Measurements from ENCODE around the gene KRT12. TPM values are rescaled to one million over a fixed set of nuclear protein-coding genes. Genes with fewer than 3 reads are reported as not detected.

KRT12 gene
- total RNA-seq, 1 experiment from 2014 or later: not detected

GRCh38 chr17:40910441-40910841 is 43.4 kb upstream of the KRT12 start:
- Histone ChIP-seq H3K36me3 (ENCODE audit: insufficient read depth, low read length, poor library complexity, severe bottlenecking) (no peaks in the 10 kb centered on the region), H3K4me1 (ENCODE audit: insufficient read depth, low read length, poor library complexity, severe bottlenecking) (peaks cover 32% of the 10 kb centered on the region), H3K9me3 (ENCODE audit: low read depth, low read length, poor library complexity, severe bottlenecking) (no peaks in the 10 kb centered on the region), H3K27me3 (replicated peaks; ENCODE audit: insufficient read depth, low read depth, low read length, poor library complexity) (no peaks in the 10 kb centered on the region), H3K27ac (ENCODE audit: low read depth, low read length, poor library complexity, severe bottlenecking) (peak overlapping the region; percentile 87), H3K4me3 (ENCODE audit: low read depth, low read length, poor library complexity, severe bottlenecking) (no peak overlapping the region)
- BruUV-seq (replicated peaks): no TSS peak
- intact Hi-C loops (cut with micrococcal nuclease; ENCODE audit: unreplicated experiment): loop anchor here (2.0 kb wide), 1 partner anchor 586 kb away; no protein-coding TSS in a partner anchor
- no peak for DNase-seq (ENCODE audit: low spot score)
- TF ChIP-seq, protein P1, sequence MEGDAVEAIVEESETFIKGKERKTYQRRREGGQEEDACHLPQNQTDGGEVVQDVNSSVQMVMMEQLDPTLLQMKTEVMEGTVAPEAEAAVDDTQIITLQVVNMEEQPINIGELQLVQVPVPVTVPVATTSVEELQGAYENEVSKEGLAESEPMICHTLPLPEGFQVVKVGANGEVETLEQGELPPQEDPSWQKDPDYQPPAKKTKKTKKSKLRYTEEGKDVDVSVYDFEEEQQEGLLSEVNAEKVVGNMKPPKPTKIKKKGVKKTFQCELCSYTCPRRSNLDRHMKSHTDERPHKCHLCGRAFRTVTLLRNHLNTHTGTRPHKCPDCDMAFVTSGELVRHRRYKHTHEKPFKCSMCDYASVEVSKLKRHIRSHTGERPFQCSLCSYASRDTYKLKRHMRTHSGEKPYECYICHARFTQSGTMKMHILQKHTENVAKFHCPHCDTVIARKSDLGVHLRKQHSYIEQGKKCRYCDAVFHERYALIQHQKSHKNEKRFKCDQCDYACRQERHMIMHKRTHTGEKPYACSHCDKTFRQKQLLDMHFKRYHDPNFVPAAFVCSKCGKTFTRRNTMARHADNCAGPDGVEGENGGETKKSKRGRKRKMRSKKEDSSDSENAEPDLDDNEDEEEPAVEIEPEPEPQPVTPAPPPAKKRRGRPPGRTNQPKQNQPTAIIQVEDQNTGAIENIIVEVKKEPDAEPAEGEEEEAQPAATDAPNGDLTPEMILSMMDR (conservative IDR thresholded peaks at IDR 0.05; ENCODE audit: low read depth, low read length): no peak
- no peak for TF ChIP-seq EZH2 (IDR thresholded peaks at IDR 0.05; ENCODE audit: borderline replicate concordance, low read depth, low read length, poor library complexity, severe bottlenecking)
- POLR2A ChIA-PET (ENCODE audit: low non-redundant PET): interaction anchor here (0.5 to 0.6 kb wide), 2 partner anchors 237 to 578 kb away, joined by 4 read pairs; no protein-coding TSS in a partner anchor
- CTCF ChIA-PET: no interaction called here

- H3K36me3 ChIP-seq (ENCODE audit: insufficient read depth, low read length, poor library complexity, severe bottlenecking): no peaks in the 10 kb centered on the region
- peak overlapping the region; percentile 87 for H3K27ac ChIP-seq (ENCODE audit: low read depth, low read length, poor library complexity, severe bottlenecking)
- intact Hi-C loops (cut with micrococcal nuclease; ENCODE audit: unreplicated experiment): loop anchor here (2.0 to 5.0 kb wide), 6 partner anchors 52 to 753 kb away; no protein-coding TSS in a partner anchor
- TF ChIP-seq, protein P1 (conservative IDR thresholded peaks at IDR 0.05; ENCODE audit: low read depth, low read length): no peak
- TF ChIP-seq EZH2 (IDR thresholded peaks at IDR 0.05; ENCODE audit: borderline replicate concordance, low read depth, low read length, poor library complexity, severe bottlenecking): no peak
- peaks cover 32% of the 10 kb centered on the region for H3K4me1 ChIP-seq (ENCODE audit: insufficient read depth, low read length, poor library complexity, severe bottlenecking)
- POLR2A ChIA-PET (ENCODE audit: low non-redundant PET): interaction anchor here (0.6 kb wide), 1 partner anchor 578 kb away, joined by 4 read pairs; no protein-coding TSS in a partner anchor
- H3K9me3 ChIP-seq (ENCODE audit: low read depth, low read length, poor library complexity, severe bottlenecking): no peaks in the 10 kb centered on the region
- no peak overlapping the region for H3K4me3 ChIP-seq (ENCODE audit: low read depth, low read length, poor library complexity, severe bottlenecking)
- peak; percentile 44 for DNase-seq (ENCODE audit: low spot score)
- TSS peak; percentile 27 for BruUV-seq (replicated peaks)
- CTCF ChIA-PET: interaction anchor here (0.7 kb wide), 1 partner anchor 739 kb away, joined by 5 read pairs; no protein-coding TSS in a partner anchor
- H3K27me3 ChIP-seq (replicated peaks; ENCODE audit: insufficient read depth, low read depth, low read length, poor library complexity): no peaks in the 10 kb centered on the region
Measured at GRCh38 chr17:40909755-40910154, 42.7 kb upstream of the KRT12 start.

DNA sequence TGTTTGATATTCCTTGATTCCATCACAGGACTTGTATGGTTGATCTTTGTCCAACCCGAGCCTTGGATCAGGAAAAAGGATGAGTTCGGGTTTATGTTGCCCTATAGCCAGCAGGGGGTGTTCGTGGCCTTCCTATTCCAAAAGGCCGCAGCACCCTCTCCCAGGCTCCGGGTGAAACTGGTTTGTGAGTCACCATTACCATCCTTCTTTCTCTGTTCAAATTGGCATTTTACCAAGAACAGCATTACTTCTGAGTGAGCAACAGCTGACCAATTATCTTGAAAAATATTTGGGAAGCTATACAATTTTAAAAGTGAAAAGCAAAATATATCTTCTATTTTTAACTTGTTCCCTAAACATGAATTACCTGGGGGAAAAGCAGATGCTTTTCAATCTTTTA is 42.3 kb upstream of the KRT12 start:
- intact Hi-C loops (cut with micrococcal nuclease; ENCODE audit: unreplicated experiment): loop anchor here (2.0 to 5.0 kb wide), 5 partner anchors 52 to 753 kb away; no protein-coding TSS in a partner anchor
- Histone ChIP-seq H3K27ac (ENCODE audit: low read depth, low read length, poor library complexity, severe bottlenecking) (peak overlapping the region; percentile 87), H3K4me1 (ENCODE audit: insufficient read depth, low read length, poor library complexity, severe bottlenecking) (peaks cover 32% of the 10 kb centered on the region), H3K9me3 (ENCODE audit: low read depth, low read length, poor library complexity, severe bottlenecking) (no peaks in the 10 kb centered on the region), H3K27me3 (replicated peaks; ENCODE audit: insufficient read depth, low read depth, low read length, poor library complexity) (no peaks in the 10 kb centered on the region), H3K4me3 (ENCODE audit: low read depth, low read length, poor library complexity, severe bottlenecking) (no peak overlapping the region), H3K36me3 (ENCODE audit: insufficient read depth, low read length, poor library complexity, severe bottlenecking) (no peaks in the 10 kb centered on the region)
- no peak for TF ChIP-seq EZH2 (IDR thresholded peaks at IDR 0.05; ENCODE audit: borderline replicate concordance, low read depth, low read length, poor library complexity, severe bottlenecking)
- TF ChIP-seq, protein P1 (conservative IDR thresholded peaks at IDR 0.05; ENCODE audit: low read depth, low read length): peak; percentile 64
- no TSS peak for BruUV-seq (replicated peaks)
- CTCF ChIA-PET: interaction anchor here (0.7 kb wide), 1 partner anchor 739 kb away, joined by 5 read pairs; no protein-coding TSS in a partner anchor
- DNase-seq (ENCODE audit: low spot score): peak; percentile 93
- POLR2A ChIA-PET (ENCODE audit: low non-redundant PET): no interaction called here
